AG09319 (cell line): ENCODE data around the gene TM4SF4.

Source experiments
- DNase-seq: peaks from one replicate; pipeline ENCODE4 v3.0.0-alpha.2; 2010; ENCODE audit warnings: low read depth; ENCODE audit errors: extremely low read depth
- TF ChIP-seq, protein P1 (sequence below): IDR thresholded peaks from 2 replicates; pipeline ENCODE4 v1.5.1; 2011; ENCODE audit warnings: low read depth, mild to moderate bottlenecking, inconsistent platforms, low read length, moderate library complexity

The TM4SF4 gene

DNA sequence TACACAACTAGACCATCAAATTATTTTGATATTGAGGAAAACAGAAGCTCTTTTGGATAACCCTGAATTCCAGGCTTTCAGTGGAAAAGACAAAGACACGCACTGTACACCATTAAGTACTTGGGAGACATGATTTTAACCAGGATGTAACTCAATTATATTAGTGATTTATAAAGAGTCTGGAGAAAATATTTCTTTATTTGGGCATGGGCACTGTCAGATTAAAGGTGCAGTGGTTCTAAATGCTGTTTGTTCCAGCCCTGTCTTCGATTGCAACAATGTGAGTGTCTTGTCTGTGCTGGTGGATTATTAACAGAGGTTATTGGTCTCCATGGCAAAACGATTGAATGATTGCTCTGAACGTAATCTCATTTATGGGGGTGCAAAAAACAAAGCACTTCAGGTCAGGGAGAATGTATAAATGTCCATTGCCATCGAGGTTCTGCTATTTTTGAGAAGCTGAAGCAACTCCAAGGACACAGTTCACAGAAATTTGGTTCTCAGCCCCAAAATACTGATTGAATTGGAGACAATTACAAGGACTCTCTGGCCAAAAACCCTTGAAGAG is at the start of gene TM4SF4:
TM4SF4 (plus strand) TSS at position 448 of the 568 bp plus-strand sequence. CDS start 181 bp downstream, outside the sequence.
- no peak for DNase-seq
- TF ChIP-seq, protein P1, sequence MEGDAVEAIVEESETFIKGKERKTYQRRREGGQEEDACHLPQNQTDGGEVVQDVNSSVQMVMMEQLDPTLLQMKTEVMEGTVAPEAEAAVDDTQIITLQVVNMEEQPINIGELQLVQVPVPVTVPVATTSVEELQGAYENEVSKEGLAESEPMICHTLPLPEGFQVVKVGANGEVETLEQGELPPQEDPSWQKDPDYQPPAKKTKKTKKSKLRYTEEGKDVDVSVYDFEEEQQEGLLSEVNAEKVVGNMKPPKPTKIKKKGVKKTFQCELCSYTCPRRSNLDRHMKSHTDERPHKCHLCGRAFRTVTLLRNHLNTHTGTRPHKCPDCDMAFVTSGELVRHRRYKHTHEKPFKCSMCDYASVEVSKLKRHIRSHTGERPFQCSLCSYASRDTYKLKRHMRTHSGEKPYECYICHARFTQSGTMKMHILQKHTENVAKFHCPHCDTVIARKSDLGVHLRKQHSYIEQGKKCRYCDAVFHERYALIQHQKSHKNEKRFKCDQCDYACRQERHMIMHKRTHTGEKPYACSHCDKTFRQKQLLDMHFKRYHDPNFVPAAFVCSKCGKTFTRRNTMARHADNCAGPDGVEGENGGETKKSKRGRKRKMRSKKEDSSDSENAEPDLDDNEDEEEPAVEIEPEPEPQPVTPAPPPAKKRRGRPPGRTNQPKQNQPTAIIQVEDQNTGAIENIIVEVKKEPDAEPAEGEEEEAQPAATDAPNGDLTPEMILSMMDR: no peak

GRCh38 chr3:149424918-149425317 is 49.6 kb upstream of the TM4SF4 start:
- TF ChIP-seq, protein P1: no peak
- DNase-seq: no peak

DNA sequence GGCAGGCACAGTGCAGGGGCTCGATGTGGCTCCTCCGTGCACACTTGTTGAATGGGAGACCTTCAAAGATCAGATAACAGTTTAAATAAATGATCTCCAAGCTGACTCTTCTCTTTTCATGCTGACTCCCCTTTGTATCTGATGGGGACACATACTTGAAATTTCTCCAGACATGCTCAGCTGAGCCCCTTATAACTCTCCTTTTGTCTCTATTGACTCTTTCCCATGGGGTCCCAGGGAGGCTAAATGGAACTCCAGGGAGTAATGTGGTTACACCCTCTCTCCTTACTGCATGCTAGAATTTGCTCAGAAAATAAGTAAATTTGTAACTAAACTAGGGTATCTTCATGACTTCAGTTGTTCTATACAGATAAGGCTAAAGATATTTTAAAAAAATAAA is 48.2 kb upstream of the TM4SF4 start:
- DNase-seq: no peak
- TF ChIP-seq, protein P1: no peak

GRCh38 chr3:149428087-149428486 is 46.4 kb upstream of the TM4SF4 start:
- no peak for DNase-seq
- TF ChIP-seq, protein P1: no peak

DNA sequence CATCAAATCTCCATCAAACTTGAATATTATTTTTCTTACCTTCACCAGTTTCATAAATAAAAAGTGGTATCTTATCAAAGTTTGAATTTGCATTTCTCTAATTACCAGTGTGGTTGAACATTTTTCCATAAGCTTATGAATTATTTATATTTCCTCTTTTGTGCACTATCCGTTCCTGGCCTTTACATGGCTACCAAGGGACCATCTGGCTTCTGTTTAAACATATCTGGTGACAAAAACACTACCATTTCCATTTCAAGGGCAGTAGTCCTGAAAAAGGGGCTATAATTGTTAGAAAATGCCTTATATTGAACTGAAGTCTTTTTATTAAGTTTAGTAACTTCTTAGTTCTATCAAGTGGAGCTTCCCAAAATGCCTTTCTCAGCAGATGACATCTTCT is 44.3 kb upstream of the TM4SF4 start:
- DNase-seq: no peak
- TF ChIP-seq, protein P1: no peak

GRCh38 chr3:149432149-149432548 is 42.3 kb upstream of the TM4SF4 start:
- TF ChIP-seq, protein P1: no peak
- DNase-seq: no peak

DNA sequence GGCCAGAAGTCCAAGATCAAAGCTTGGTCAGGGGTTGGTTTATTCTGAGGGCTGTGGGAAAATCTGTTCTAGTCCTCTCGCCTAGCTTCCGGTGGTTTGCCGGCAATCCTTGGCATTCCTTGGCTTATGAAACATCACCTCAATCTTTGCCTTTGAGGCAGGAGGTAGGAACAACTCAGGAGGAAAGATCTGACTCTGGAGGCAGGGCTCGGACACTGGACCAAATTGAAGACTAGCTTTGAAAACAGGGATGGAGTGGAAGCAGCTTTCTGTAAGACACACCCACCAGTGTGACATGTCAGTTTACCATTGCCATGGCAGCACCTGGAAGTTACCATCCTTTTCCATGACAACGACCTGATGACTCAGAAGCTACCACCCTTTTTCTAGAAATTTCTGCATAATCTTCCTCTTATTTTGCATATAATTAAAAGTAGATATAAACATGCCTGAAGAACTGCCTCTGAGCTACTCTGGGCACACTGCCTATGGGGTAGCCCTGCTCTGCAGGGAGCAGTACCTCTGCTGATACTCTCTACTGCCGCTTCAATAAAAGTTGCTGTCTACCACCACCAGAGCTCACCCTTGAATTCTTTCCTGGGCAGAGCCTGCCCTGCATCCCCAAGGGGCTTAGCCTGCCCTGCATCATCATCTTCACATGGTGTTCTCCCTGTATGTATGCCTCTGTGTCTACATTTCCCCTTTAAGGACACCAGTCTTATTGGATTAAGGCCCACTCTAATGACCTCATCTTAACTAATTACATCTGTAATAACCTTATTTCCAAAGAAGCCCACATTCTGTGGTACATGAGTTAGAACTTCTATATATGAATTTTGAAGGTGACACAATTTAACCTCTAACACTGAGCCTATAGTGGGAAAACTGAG is 38.3 kb upstream of the TM4SF4 start:
- no peak for DNase-seq
- TF ChIP-seq, protein P1: no peak
